ENCODE results near the gene CMTM8. TPM values are rescaled to one million over a fixed set of nuclear protein-coding genes. Genes with fewer than 3 reads are reported as not detected.

Gene CMTM8
- total RNA-seq, 1 donor from 2014 or later: 6.3 TPM

GRCh38 chr3:32353351-32353750, 114.9 kb downstream of the CMTM8 start:
- ATAC-seq: no peak
- intact Hi-C loops (cut with DNase I): no loop called here
- no peak for DNase-seq (ENCODE audit: missing footprints)

- ATAC-seq (no peak), DNase-seq (ENCODE audit: missing footprints) (no peak)
- intact Hi-C loops (cut with DNase I): no loop called here
These were observed 115.9 kb downstream of the CMTM8 start for GRCh38 chr3:32354362-32354778.

- intact Hi-C loops (cut with DNase I): no loop called here
- ATAC-seq (no peak), DNase-seq (ENCODE audit: missing footprints) (no peak)
These were observed 117.3 kb downstream of the CMTM8 start for GRCh38 chr3:32355751-32356291.

GRCh38 chr3:32359766-32360492, 121.4 kb downstream of the CMTM8 start:
- ATAC-seq (no peak), DNase-seq (ENCODE audit: missing footprints) (no peak)
- intact Hi-C loops (cut with DNase I): no loop called here

GRCh38 chr3:32360493-32360827, 122.0 kb downstream of the CMTM8 start:
- no peak for DNase-seq (ENCODE audit: missing footprints)

GRCh38 chr3:32366638-32367397, 128.3 kb downstream of the CMTM8 start:
- ATAC-seq: no peak
- DNase-seq (ENCODE audit: missing footprints): no peak
- intact Hi-C loops (cut with DNase I): no loop called here

More at GRCh38 chr3:32360493-32360827, 122.0 kb downstream of the CMTM8 start:
- intact Hi-C loops (cut with DNase I): no loop called here
- ATAC-seq: no peak

- DNase-seq (ENCODE audit: missing footprints): no peak
- intact Hi-C loops (cut with DNase I): no loop called here
- no peak for ATAC-seq
These were observed 129.0 kb downstream of the CMTM8 start for GRCh38 chr3:32367442-32367841.

GRCh38 chr3:32371461-32372212, 133.2 kb downstream of the CMTM8 start:
- no peak for DNase-seq (ENCODE audit: missing footprints)
- intact Hi-C loops (cut with DNase I): no loop called here

GRCh38 chr3:32372213-32372490, 133.7 kb downstream of the CMTM8 start:
- DNase-seq (ENCODE audit: missing footprints): no peak
- intact Hi-C loops (cut with DNase I): no loop called here
- no peak for ATAC-seq

More at GRCh38 chr3:32371461-32372212, 133.2 kb downstream of the CMTM8 start:
- ATAC-seq: no peak

GRCh38 chr3:32373276-32373675, 134.8 kb downstream of the CMTM8 start:
- DNase-seq (ENCODE audit: missing footprints) (no peak), ATAC-seq (no peak)
- intact Hi-C loops (cut with DNase I): no loop called here

GRCh38 chr3:32373844-32374243, 135.4 kb downstream of the CMTM8 start:
- DNase-seq (ENCODE audit: missing footprints) (no peak), ATAC-seq (no peak)
- intact Hi-C loops (cut with DNase I): loop anchor here (2.0 kb wide), 1 partner anchor 93 kb away; no protein-coding TSS in a partner anchor

- intact Hi-C loops (cut with DNase I): loop anchor here (2.0 to 5.0 kb wide), 2 partner anchors 82 to 92 kb away; no protein-coding TSS in a partner anchor
- ATAC-seq: peak; percentile 42
- DNase-seq (ENCODE audit: missing footprints): no peak
These were observed 136.5 kb downstream of the CMTM8 start for GRCh38 chr3:32374788-32375595.

- ATAC-seq: no peak
- no peak for DNase-seq (ENCODE audit: missing footprints)
- intact Hi-C loops (cut with DNase I): loop anchor here (2.0 to 5.0 kb wide), 2 partner anchors 82 to 91 kb away; no protein-coding TSS in a partner anchor
These were observed 137.1 kb downstream of the CMTM8 start for GRCh38 chr3:32375596-32375930.

- intact Hi-C loops (cut with DNase I): loop anchor here (5.0 kb wide), 1 partner anchor 81 kb away; no protein-coding TSS in a partner anchor
- DNase-seq (ENCODE audit: missing footprints) (no peak), ATAC-seq (no peak)
These were observed 137.6 kb downstream of the CMTM8 start for GRCh38 chr3:32376115-32376514.

- intact Hi-C loops (cut with DNase I): loop anchor here (5.0 kb wide), 1 partner anchor 77 kb away; no protein-coding TSS in a partner anchor
- ATAC-seq (no peak), DNase-seq (ENCODE audit: missing footprints) (no peak)
These were observed 141.5 kb downstream of the CMTM8 start for GRCh38 chr3:32379831-32380500.

GRCh38 chr3:32381922-32382321, 143.4 kb downstream of the CMTM8 start:
- intact Hi-C loops (cut with DNase I): no loop called here
- DNase-seq (ENCODE audit: missing footprints): no peak
- ATAC-seq: no peak

GRCh38 chr3:32383136-32383711, 144.7 kb downstream of the CMTM8 start:
- intact Hi-C loops (cut with DNase I): no loop called here
- ATAC-seq (no peak), DNase-seq (ENCODE audit: missing footprints) (no peak)

- ATAC-seq: peak; percentile 87
- intact Hi-C loops (cut with DNase I): no loop called here
- DNase-seq (ENCODE audit: missing footprints): no peak
These were observed 146.5 kb downstream of the CMTM8 start for GRCh38 chr3:32384938-32385337.
